SU-DHL-6 (cell line): Measurements from ENCODE around the gene TRMT10A.

ENCODE experiments used
- H2AFZ ChIP-seq: fragments of 200-600 bp; sonication (generic); 2 replicates; pipeline ENCODE4 v1.6.1; 2014; ENCODE audit warnings: low read depth, mild to moderate bottlenecking, moderate library complexity, mixed read lengths, antibody characterized with exemption, low read length; ENCODE audit not compliant: severe bottlenecking
- H3F3A ChIP-seq: fragments of 200-600 bp; shearing (Covaris generic); 2 replicates; pipeline ENCODE4 v1.6.0; 2016; ENCODE audit warnings: antibody characterized with exemption, mild to moderate bottlenecking; ENCODE audit not compliant: insufficient read depth
- H3K27ac ChIP-seq: fragments of 200-600 bp; sonication (generic); 2 replicates; pipeline ENCODE4 v1.5.1; 2016; ENCODE audit warnings: low read depth, mild to moderate bottlenecking, low read length, moderate library complexity, mixed read lengths
- H3K27me3 ChIP-seq: fragments of 200-600 bp; sonication (generic), shearing (Covaris generic); 2 replicates; pipeline ENCODE4 v1.6.0; 2014; ENCODE audit warnings: mild to moderate bottlenecking, low read length
- H3K36me3 ChIP-seq: fragments of 200-600 bp; sonication (generic); 2 replicates; pipeline ENCODE4 v1.6.1; 2014; ENCODE audit warnings: mild to moderate bottlenecking, low read length, mixed read lengths
- H3K4me2 ChIP-seq: fragments of 300-600, 200-600 bp; shearing (Covaris generic), sonication (generic); 2 replicates; pipeline ENCODE4 v1.6.0; 2014; ENCODE audit warnings: low read length, low read depth, mild to moderate bottlenecking; ENCODE audit not compliant: poor library complexity, severe bottlenecking
- H3K4me3 ChIP-seq: fragments of 200-600 bp; sonication (generic); 2 replicates; pipeline ENCODE4 v1.5.1; 2014; ENCODE audit warnings: antibody characterized with exemption, low read length, mild to moderate bottlenecking, mixed read lengths; ENCODE audit not compliant: insufficient read depth, poor library complexity, severe bottlenecking
- H3K79me2 ChIP-seq: fragments of 200-600 bp; sonication (generic); 2 replicates; pipeline ENCODE4 v1.6.1; 2014; ENCODE audit warnings: mild to moderate bottlenecking, low read length, moderate library complexity; ENCODE audit not compliant: insufficient read depth
- H3K9ac ChIP-seq: fragments of 200-600 bp; sonication (generic); 2 replicates; pipeline ENCODE4 v1.7.0; 2014; ENCODE audit warnings: mild to moderate bottlenecking, low read length
- H3K9me2 ChIP-seq: fragments of 200-600 bp; sonication (generic); replicated peaks from 2 replicates; pipeline ENCODE4 v1.6.1; 2014; ENCODE audit warnings: low read length; ENCODE audit not compliant: insufficient read depth
- H3K9me3 ChIP-seq: fragments of 200-600 bp; sonication (generic); 2 replicates; pipeline ENCODE4 v1.6.1; 2014; ENCODE audit warnings: low read length, mixed read lengths; ENCODE audit not compliant: insufficient read depth
- H4K20me1 ChIP-seq: fragments of 200-600 bp; sonication (generic); 2 replicates; pipeline ENCODE4 v1.6.1; 2014; ENCODE audit warnings: low read depth, mild to moderate bottlenecking, antibody characterized with exemption, low read length, moderate library complexity, mixed read lengths
- CTCF ChIP-seq: fragments of 200-600 bp; sonication (generic); IDR thresholded peaks from one replicate; pipeline ENCODE4 v1.5.1; 2017; ENCODE audit warnings: antibody characterized with exemption, mild to moderate bottlenecking, low read length, moderate library complexity; ENCODE audit not compliant: insufficient read depth, poor library complexity, severe bottlenecking
- EZH2phosphoT487 ChIP-seq: fragments of 200-600 bp; sonication (generic), shearing (Covaris generic); conservative IDR thresholded peaks from 2 replicates; pipeline ENCODE4 v1.6.1; 2018; ENCODE audit warnings: mild to moderate bottlenecking, antibody characterized with exemption, low read length, moderate library complexity, mixed read lengths

Gene TRMT10A

GRCh38 chr4:99564921-99565320, 1.1 kb upstream of the TRMT10A start:
- Histone ChIP-seq H3K9me3 (no peaks in the 10 kb centered on the region), H3F3A (no peaks in the 10 kb centered on the region; the same call in 1 of the 2 replicates), H3K79me2 (no peaks in the 10 kb centered on the region), H3K9me2 (no peaks in the 10 kb centered on the region), H3K4me3 (no peak overlapping the region), H3K9ac (no peak overlapping the region), H3K4me2 (peak overlapping the region; percentile 91), H3K27ac (no peak overlapping the region), H3K27me3 (no peaks in the 10 kb centered on the region), H2AFZ (peak overlapping the region; percentile 59), H3K36me3 (no peaks in the 10 kb centered on the region), H4K20me1 (no peaks in the 10 kb centered on the region)
- no peak for TF ChIP-seq EZH2phosphoT487
- no peak for TF ChIP-seq CTCF

DNA sequence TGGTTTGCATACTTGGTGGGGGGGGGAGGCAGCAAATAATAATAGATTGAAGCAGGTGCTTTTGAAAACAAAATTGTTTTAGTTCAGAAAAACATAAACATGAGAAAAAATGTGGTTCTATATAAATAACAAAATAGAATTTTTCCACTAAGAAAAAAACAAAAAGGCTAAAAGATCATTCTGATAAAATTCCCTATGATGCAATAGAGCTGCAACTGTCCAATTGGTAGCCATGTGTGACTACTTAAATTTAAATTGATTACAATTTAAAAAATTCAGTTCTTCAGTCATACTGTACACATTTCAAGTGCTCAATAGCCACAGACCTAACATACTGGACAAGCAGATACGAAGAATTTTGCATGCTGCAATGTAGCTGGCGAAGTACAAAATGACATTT, 11.0 kb downstream of the TRMT10A start:
- Histone ChIP-seq H3K27me3 (no peaks in the 10 kb centered on the region), H3K4me2 (no peak overlapping the region), H2AFZ (no peak overlapping the region), H3K9ac (no peak overlapping the region), H3K9me2 (no peaks in the 10 kb centered on the region), H3K4me3 (no peak overlapping the region), H4K20me1 (no peaks in the 10 kb centered on the region), H3K27ac (no peak overlapping the region), H3F3A (no peaks in the 10 kb centered on the region), H3K9me3 (no peaks in the 10 kb centered on the region), H3K79me2 (no peaks in the 10 kb centered on the region), H3K36me3 (no peaks in the 10 kb centered on the region; the same call in 1 of the 2 replicates)
- no peak for TF ChIP-seq EZH2phosphoT487
- no peak for TF ChIP-seq CTCF

DNA sequence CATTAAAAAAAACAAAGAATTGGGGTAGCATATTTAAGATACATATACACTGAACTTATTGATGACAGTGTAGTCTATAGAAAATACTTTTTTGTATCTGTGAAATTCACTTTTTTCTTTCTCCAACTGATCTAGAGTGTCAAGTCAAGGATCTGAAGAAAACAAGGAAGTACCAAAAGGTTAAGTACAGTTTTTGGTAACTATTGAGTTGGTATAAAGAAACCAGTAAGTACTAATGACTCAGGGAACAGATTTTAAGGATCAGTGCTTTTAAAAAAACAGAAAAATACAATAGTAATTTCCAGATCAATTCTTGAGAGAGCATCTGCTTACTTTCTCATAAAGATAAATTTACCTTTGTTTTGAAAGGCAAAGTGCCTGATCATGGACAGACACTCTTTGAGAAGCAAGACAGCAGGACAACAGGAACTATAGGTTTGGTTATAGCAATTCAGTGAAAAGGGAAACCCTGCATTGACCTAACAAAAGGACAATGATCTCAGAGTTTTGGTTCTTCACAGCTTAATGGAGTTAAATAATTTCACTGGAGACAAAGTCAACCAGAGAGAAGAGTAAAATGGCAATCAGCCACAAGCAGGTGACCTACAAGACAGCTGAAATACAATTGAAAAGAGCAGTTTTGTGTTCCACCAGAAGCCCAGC, 23.4 kb downstream of the TRMT10A start:
- H4K20me1 ChIP-seq: no peaks in the 10 kb centered on the region
- H3K9me3 ChIP-seq: no peaks in the 10 kb centered on the region
- H3K27me3 ChIP-seq: no peaks in the 10 kb centered on the region
- no peak overlapping the region for H3K4me3 ChIP-seq
- H2AFZ ChIP-seq: no peak overlapping the region
- H3K36me3 ChIP-seq: no peaks in the 10 kb centered on the region
- H3K4me2 ChIP-seq: no peak overlapping the region
- TF ChIP-seq EZH2phosphoT487 (no peak), CTCF (no peak)
- H3K79me2 ChIP-seq: no peaks in the 10 kb centered on the region
- no peak overlapping the region for H3K27ac ChIP-seq
- H3K9ac ChIP-seq: no peak overlapping the region
- no peaks in the 10 kb centered on the region for H3K9me2 ChIP-seq
- H3F3A ChIP-seq: no peaks in the 10 kb centered on the region
